GM12878 (cell line): ENCODE measurements around the gene PRSS33. TPM values are rescaled to one million over a fixed set of nuclear protein-coding genes. Genes with fewer than 3 reads are reported as not detected.

Source experiments
- ATAC-seq: fragments of 200-7000 bp; cut with Tn5 transposase; 3 replicates; pipeline ENCODE4 v1.9.1; 2020; ENCODE audit warnings: mild to moderate bottlenecking, moderate library complexity
- BruUV-seq: library from RNA; stranded (reverse); fragments of 400-500 nt; replicated peaks from 2 replicates; lab custom pipeline; 2021; lab: Mats Ljungman, UMichigan
- CTCF ChIA-PET: fragments of 300-600 bp; sonication (Branson Sonifier 250); formaldehyde crosslinking; extraction: SDS; loops from one replicate; lab custom pipeline; 2021; ENCODE audit warnings: inconsistent platforms; lab: Yijun Ruan, JAX
- POLR2A ChIA-PET: fragments of 350-600 bp; formaldehyde crosslinking; extraction: SDS; loops from one replicate; lab custom pipeline; 2021; ENCODE audit warnings: inconsistent platforms; lab: Charles Lee
- RAD21 ChIA-PET: fragments of 300-600 bp; sonication (Branson Sonifier 250); formaldehyde crosslinking; loops from one replicate; lab custom pipeline; 2023; ENCODE audit warnings: antibody characterized with exemption; ENCODE audit not compliant: unreplicated experiment; lab: Charles Lee
- SMC1A ChIA-PET: fragments of 300-600 bp; sonication (Branson Sonifier 250); formaldehyde crosslinking; loops from one replicate; lab custom pipeline; 2023; ENCODE audit not compliant: unreplicated experiment, uncharacterized antibody; lab: Charles Lee
- DNase-seq: peaks from one replicate; pipeline ENCODE4 v3.0.0-alpha.2; 2011; ENCODE audit warnings: low read depth, low spot score
- FAIRE-seq: peaks from 3 replicates; lab custom pipeline; 2011; peaks lifted over from hg19 to GRCh38; lab: Jason Lieb, UNC
- H2AFZ ChIP-seq: 2 replicates; pipeline ENCODE4 v1.6.0; 2011; ENCODE audit warnings: low read depth, low read length, control low read depth; ENCODE audit not compliant: control insufficient read depth
- H3K27ac ChIP-seq: 2 replicates; pipeline ENCODE4 v1.5.1; 2011; ENCODE audit warnings: control low read depth; ENCODE audit not compliant: control insufficient read depth, insufficient read depth
- H3K27me3 ChIP-seq, 2 experiments: replicated peaks in 1 of 2; 2 replicates each; pipeline versions ENCODE4 v1.6.0 to v1.6.1; 2011; ENCODE audit warnings: low read length in 1 of 2; ENCODE audit not compliant: control insufficient read depth in 2 of 2, insufficient read depth in 2 of 2
- H3K36me3 ChIP-seq, 2 experiments: 2 replicates each; pipeline ENCODE4 v1.5.1; 2011; ENCODE audit warnings: low read length in 1 of 2; ENCODE audit not compliant: control insufficient read depth in 2 of 2, insufficient read depth in 2 of 2
- H3K4me1 ChIP-seq: 2 replicates; pipeline ENCODE4 v1.6.1; 2011; ENCODE audit warnings: mild to moderate bottlenecking, low read length, moderate library complexity, mixed read lengths; ENCODE audit not compliant: control insufficient read depth, insufficient read depth
- H3K4me2 ChIP-seq: 2 replicates; pipeline ENCODE4 v1.6.0; 2011; ENCODE audit warnings: control low read depth; ENCODE audit not compliant: control insufficient read depth, insufficient read depth
- H3K4me3 ChIP-seq: fragments of 200-600 bp; sonication (generic); 2 replicates; pipeline ENCODE4 v1.5.1; 2016
- H3K79me2 ChIP-seq: 2 replicates; pipeline ENCODE4 v1.6.0; 2011; ENCODE audit warnings: low read length; ENCODE audit not compliant: control insufficient read depth, insufficient read depth
- H3K9ac ChIP-seq: 2 replicates; pipeline ENCODE4 v1.8.0; 2011; ENCODE audit warnings: low read length, control low read depth, mixed read lengths; ENCODE audit not compliant: control insufficient read depth, insufficient read depth
- H3K9me3 ChIP-seq: replicated peaks from 3 replicates; pipeline ENCODE4 v1.5.1; 2011; ENCODE audit warnings: mild to moderate bottlenecking, low read length; ENCODE audit not compliant: control insufficient read depth, insufficient read depth
- H4K20me1 ChIP-seq: 2 replicates; pipeline ENCODE4 v1.6.0; 2011; ENCODE audit not compliant: control insufficient read depth, insufficient read depth
- CBFB ChIP-seq: IDR thresholded peaks from 2 replicates; pipeline ENCODE4 v1.6.1; 2016; ENCODE audit warnings: antibody characterized with exemption, low read depth
- CHD4 ChIP-seq: fragments of 200-600 bp; sonication (generic); IDR thresholded peaks from 2 replicates; pipeline ENCODE4 v1.6.1; 2016; ENCODE audit warnings: mild to moderate bottlenecking
- FOXK2 ChIP-seq: fragments of 450-650 bp; IDR thresholded peaks from 2 replicates; pipeline ENCODE4 v1.6.1; 2017; ENCODE audit warnings: mild to moderate bottlenecking, moderate library complexity
- FOXM1 ChIP-seq: IDR thresholded peaks from 2 replicates; pipeline ENCODE4 v1.6.1; 2012; ENCODE audit warnings: low read depth, mild to moderate bottlenecking, inconsistent platforms, low read length, moderate library complexity
- HDAC6 ChIP-seq: fragments of 200-600 bp; sonication (generic); IDR thresholded peaks from one replicate; pipeline ENCODE4 v1.8.0; 2017; ENCODE audit warnings: antibody characterized with exemption; ENCODE audit not compliant: unreplicated experiment
- IKZF2 ChIP-seq, 2 experiments: fragments of 450-650 bp; IDR thresholded peaks; 2 replicates each; pipeline ENCODE4 v1.6.1; 2017; ENCODE audit warnings: mild to moderate bottlenecking in 2 of 2, moderate library complexity in 2 of 2
- NBN ChIP-seq: fragments of 450-650 bp; IDR thresholded peaks from 2 replicates; pipeline ENCODE4 v1.6.1; 2016
- NR2C1 ChIP-seq: fragments of 450-650 bp; IDR thresholded peaks from 2 replicates; pipeline ENCODE4 v1.6.1; 2017; ENCODE audit warnings: antibody characterized with exemption, mild to moderate bottlenecking, moderate library complexity
- PAX8 ChIP-seq: fragments of 450-650 bp; IDR thresholded peaks from 2 replicates; pipeline ENCODE4 v1.6.1; 2017; ENCODE audit warnings: mild to moderate bottlenecking, moderate library complexity
- RB1 ChIP-seq: fragments of 450-650 bp; formaldehyde crosslinking; IDR thresholded peaks from 2 replicates; pipeline ENCODE4 v1.6.1; 2017; ENCODE audit warnings: mild to moderate bottlenecking, borderline replicate concordance
- RBBP5 ChIP-seq: fragments of 200-600 bp; sonication (generic); conservative IDR thresholded peaks from 2 replicates; pipeline ENCODE4 v1.6.1; 2016
- SKIL ChIP-seq: fragments of 450-650 bp; IDR thresholded peaks from 2 replicates; pipeline ENCODE4 v1.6.1; 2017; ENCODE audit warnings: mild to moderate bottlenecking, low read depth, inconsistent platforms; ENCODE audit not compliant: poor library complexity, severe bottlenecking
- SRF ChIP-seq, 2 experiments: IDR thresholded peaks; 2 replicates each; pipeline ENCODE4 v1.6.1; 2011; ENCODE audit warnings: low read depth in 2 of 2, low read length in 2 of 2, mild to moderate bottlenecking in 1 of 2, moderate library complexity in 1 of 2
- WGBS: methylation state at CpG from one replicate; pipeline ENCODE4 v1.1.6; 2016; ENCODE audit warnings: low lambda C conversion rate; ENCODE audit not compliant: insufficient replicate concordance, insufficient coverage; ENCODE audit errors: missing lambda C conversion rate; 5-methylcytosine and 5-hydroxymethylcytosine counted together
- in situ Hi-C: fragments of 300-500 bp; cut with MboI; formaldehyde crosslinking; loops from 9 replicates; pipeline ENCODE4 v1.14.3; 2018; ENCODE audit warnings: mixed read lengths
- intact Hi-C: fragments of 100-400 bp; cut with micrococcal nuclease; formaldehyde crosslinking; loops from one replicate; pipeline ENCODE4 v1.14.2; 2022; ENCODE audit not compliant: unreplicated experiment
- polyA plus RNA-seq, 11 experiments: library from polyadenylated mRNA; depleted of rRNA in 4 of 11; unstranded in 6 of 11; stranded (reverse) in 5 of 11; fragments of >200 nt; fragmentation: Nextera tagmentation in 4 of 11; fragmentation: Illumina TruSeq in 1 of 11; extraction: Ambion mirVana in 4 of 11; extraction: Trizol in 1 of 11; gene quantifications; 1 replicate in 1 of 11; 2 replicates in 10 of 11; pipeline versions ENCODE4 v1.2.1 to v1.2.3, GENCODE V29; 2011 to 2016; ENCODE audit warnings: inconsistent platforms in 2 of 11, missing spikeins in 2 of 11, low read depth in 1 of 11
- total RNA-seq, 4 experiments: library from RNA; depleted of rRNA in 3 of 4; stranded (reverse); fragments of >200 nt in 3 of 4; fragmentation: Illumina TruSeq in 1 of 4; extraction: Trizol in 1 of 4; gene quantifications; 2 replicates each; pipeline versions ENCODE4 v1.2.1 to v1.2.3, GENCODE V29; 2013 to 2021
- TF ChIP-seq, protein P1 (sequence below): fragments of 450-650 bp; formaldehyde crosslinking; IDR thresholded peaks from 2 replicates; pipeline ENCODE4 v1.4.0; 2020; ENCODE audit warnings: mild to moderate bottlenecking, moderate library complexity
- TF ChIP-seq, protein P2 (sequence below): IDR thresholded peaks from 2 replicates; pipeline ENCODE4 v1.6.1; 2012; ENCODE audit warnings: low read depth, low read length, improper control_type of control experiment

PRSS33 gene
- total and polyA plus RNA-seq, 10 of the 15 experiments (the other 5 are each of a cell fraction or from before 2014, with no cell fraction given): not detected

- TF ChIP-seq, protein P1, sequence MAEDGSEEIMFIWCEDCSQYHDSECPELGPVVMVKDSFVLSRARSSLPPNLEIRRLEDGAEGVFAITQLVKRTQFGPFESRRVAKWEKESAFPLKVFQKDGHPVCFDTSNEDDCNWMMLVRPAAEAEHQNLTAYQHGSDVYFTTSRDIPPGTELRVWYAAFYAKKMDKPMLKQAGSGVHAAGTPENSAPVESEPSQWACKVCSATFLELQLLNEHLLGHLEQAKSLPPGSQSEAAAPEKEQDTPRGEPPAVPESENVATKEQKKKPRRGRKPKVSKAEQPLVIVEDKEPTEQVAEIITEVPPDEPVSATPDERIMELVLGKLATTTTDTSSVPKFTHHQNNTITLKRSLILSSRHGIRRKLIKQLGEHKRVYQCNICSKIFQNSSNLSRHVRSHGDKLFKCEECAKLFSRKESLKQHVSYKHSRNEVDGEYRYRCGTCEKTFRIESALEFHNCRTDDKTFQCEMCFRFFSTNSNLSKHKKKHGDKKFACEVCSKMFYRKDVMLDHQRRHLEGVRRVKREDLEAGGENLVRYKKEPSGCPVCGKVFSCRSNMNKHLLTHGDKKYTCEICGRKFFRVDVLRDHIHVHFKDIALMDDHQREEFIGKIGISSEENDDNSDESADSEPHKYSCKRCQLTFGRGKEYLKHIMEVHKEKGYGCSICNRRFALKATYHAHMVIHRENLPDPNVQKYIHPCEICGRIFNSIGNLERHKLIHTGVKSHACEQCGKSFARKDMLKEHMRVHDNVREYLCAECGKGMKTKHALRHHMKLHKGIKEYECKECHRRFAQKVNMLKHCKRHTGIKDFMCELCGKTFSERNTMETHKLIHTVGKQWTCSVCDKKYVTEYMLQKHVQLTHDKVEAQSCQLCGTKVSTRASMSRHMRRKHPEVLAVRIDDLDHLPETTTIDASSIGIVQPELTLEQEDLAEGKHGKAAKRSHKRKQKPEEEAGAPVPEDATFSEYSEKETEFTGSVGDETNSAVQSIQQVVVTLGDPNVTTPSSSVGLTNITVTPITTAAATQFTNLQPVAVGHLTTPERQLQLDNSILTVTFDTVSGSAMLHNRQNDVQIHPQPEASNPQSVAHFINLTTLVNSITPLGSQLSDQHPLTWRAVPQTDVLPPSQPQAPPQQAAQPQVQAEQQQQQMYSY: no peak
Observed at GRCh38 chr16:2829501-2830354, 42.4 kb upstream of the PRSS33 start, which contains the start of gene ZG16B (continued).

- in situ Hi-C loops: no loop called here
- FAIRE-seq: no peak
- H3K36me3 ChIP-seq: no peaks in the 10 kb centered on the region
- ChIA-PET SMC1A (no interaction called here), RAD21 (no interaction called here), CTCF (interaction anchor here (1.8 kb wide), 1 partner anchor 39 kb away, joined by 4 read pairs; no protein-coding TSS in a partner anchor), POLR2A (no interaction called here)
- no peak overlapping the region for H3K4me3 ChIP-seq
- no peak for ATAC-seq
- no peak overlapping the region for H3K9ac ChIP-seq
- no peak overlapping the region for H3K27ac ChIP-seq
- no peak for DNase-seq
- peaks cover 4% of the 10 kb centered on the region; the same call in 1 of the 2 replicates for H3K4me1 ChIP-seq
- no peaks in the 10 kb centered on the region for H3K27me3 ChIP-seq
- H3K79me2 ChIP-seq: no peaks in the 10 kb centered on the region
- H3K4me2 ChIP-seq: no peak overlapping the region
- H3K9me3 ChIP-seq: no peaks in the 10 kb centered on the region
- H4K20me1 ChIP-seq: no peaks in the 10 kb centered on the region
- no TSS peak for BruUV-seq
- no peak overlapping the region for H2AFZ ChIP-seq
- WGBS: 63% methylated on average over 17 of the region's 17 CpGs
- intact Hi-C loops: no loop called here
- TF ChIP-seq CHD4 (no peak), HDAC6 (no peak), CBFB (no peak), RBBP5 (no peak), SRF (IDR thresholded peaks at IDR 0.05; ENCODE audit: low read depth in 2 of 2, low read length in 2 of 2) (no peak), SKIL (no peak), FOXK2 (no peak), FOXM1 (no peak), RB1 (no peak), NBN (no peak), NR2C1 (no peak), PAX8 (no peak), IKZF2 (IDR thresholded peaks at IDR 0.05) (no peak)
- TF ChIP-seq, protein P2, sequence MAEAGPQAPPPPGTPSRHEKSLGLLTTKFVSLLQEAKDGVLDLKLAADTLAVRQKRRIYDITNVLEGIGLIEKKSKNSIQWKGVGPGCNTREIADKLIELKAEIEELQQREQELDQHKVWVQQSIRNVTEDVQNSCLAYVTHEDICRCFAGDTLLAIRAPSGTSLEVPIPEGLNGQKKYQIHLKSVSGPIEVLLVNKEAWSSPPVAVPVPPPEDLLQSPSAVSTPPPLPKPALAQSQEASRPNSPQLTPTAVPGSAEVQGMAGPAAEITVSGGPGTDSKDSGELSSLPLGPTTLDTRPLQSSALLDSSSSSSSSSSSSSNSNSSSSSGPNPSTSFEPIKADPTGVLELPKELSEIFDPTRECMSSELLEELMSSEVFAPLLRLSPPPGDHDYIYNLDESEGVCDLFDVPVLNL: no peak
Observed at GRCh38 chr16:2828876-2829430, 41.6 kb upstream of the PRSS33 start.
